Hepatocyte (in vitro differentiated cells): Measurements from ENCODE around the gene ATG13.

Experiments
- EZH2 ChIP-seq: fragments of 200-600 bp; sonication (generic); IDR thresholded peaks from 2 replicates; pipeline ENCODE4 v1.6.1; 2016; ENCODE audit warnings: antibody characterized with exemption, mild to moderate bottlenecking, borderline replicate concordance
- TF ChIP-seq, protein P1 (sequence below): fragments of 200-600 bp; sonication (generic); IDR thresholded peaks from 2 replicates; pipeline ENCODE4 v1.5.1; 2016; ENCODE audit warnings: antibody characterized with exemption, mild to moderate bottlenecking; ENCODE audit not compliant: poor library complexity

DNA sequence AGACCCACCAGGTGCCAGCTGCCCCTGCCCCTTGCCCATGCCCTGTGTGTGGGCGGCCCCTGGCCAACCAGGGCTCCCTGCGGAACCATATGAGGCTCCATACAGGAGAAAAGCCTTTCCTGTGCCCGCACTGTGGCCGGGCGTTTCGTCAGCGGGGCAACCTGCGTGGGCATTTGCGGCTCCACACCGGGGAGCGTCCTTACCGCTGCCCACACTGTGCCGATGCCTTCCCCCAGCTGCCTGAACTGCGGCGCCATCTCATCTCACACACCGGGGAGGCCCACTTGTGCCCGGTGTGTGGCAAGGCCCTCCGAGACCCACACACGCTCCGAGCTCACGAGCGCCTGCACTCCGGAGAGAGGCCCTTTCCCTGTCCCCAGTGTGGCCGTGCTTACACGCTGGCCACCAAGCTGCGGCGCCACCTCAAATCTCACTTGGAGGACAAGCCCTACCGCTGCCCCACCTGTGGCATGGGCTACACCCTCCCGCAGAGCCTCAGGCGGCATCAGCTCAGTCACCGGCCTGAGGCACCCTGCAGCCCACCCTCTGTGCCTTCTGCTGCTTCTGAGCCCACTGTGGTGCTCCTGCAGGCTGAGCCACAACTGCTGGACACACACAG, 87.8 kb downstream of the ATG13 start:
- TF ChIP-seq, protein P1, sequence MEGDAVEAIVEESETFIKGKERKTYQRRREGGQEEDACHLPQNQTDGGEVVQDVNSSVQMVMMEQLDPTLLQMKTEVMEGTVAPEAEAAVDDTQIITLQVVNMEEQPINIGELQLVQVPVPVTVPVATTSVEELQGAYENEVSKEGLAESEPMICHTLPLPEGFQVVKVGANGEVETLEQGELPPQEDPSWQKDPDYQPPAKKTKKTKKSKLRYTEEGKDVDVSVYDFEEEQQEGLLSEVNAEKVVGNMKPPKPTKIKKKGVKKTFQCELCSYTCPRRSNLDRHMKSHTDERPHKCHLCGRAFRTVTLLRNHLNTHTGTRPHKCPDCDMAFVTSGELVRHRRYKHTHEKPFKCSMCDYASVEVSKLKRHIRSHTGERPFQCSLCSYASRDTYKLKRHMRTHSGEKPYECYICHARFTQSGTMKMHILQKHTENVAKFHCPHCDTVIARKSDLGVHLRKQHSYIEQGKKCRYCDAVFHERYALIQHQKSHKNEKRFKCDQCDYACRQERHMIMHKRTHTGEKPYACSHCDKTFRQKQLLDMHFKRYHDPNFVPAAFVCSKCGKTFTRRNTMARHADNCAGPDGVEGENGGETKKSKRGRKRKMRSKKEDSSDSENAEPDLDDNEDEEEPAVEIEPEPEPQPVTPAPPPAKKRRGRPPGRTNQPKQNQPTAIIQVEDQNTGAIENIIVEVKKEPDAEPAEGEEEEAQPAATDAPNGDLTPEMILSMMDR: no peak
- no peak for TF ChIP-seq EZH2
